Measurements from ENCODE around the gene CEP68. TPM values are rescaled to one million over a fixed set of nuclear protein-coding genes. Genes with fewer than 3 reads are reported as not detected.

The CEP68 gene
- total and polyA plus RNA-seq, 2 donors (not counting 1 experiment from before 2014, with no cell fraction given), result 8.5 to 12.7 TPM

- Histone ChIP-seq H3K9ac (ENCODE audit: insufficient read depth, low read length) (no peak overlapping the region), H4K20me1 (ENCODE audit: control insufficient read depth, extremely low read depth, insufficient read depth, low read length) (peaks cover 28% of the 10 kb centered on the region), H3K27ac (ENCODE audit: insufficient read depth, low read length) (no peak overlapping the region), H3K36me3 (ENCODE audit: control insufficient read depth, insufficient read depth, low read length) (peaks cover 3% of the 10 kb centered on the region), H3K79me2 (ENCODE audit: control insufficient read depth, insufficient read depth, low read length) (peaks cover 97% of the 10 kb centered on the region), H3K4me3 (replicated peaks in 1 of 4; ENCODE audit: control extremely low read depth in 1 of 4, insufficient read depth in 1 of 4, low read depth in 3 of 4, low read length in 4 of 4) (no peak overlapping the region), H3K4me2 (ENCODE audit: extremely low read depth, insufficient read depth, low read length) (no peak overlapping the region), H3K9me3 (ENCODE audit: control insufficient read depth, insufficient read depth, low read depth, low read length) (no peaks in the 10 kb centered on the region), H3K27me3 (ENCODE audit: control insufficient read depth, insufficient read depth, low read length) (no peaks in the 10 kb centered on the region), H3K4me1 (ENCODE audit: control insufficient read depth, extremely low read depth, insufficient read depth, low read length) (no peaks in the 10 kb centered on the region), H2AFZ (ENCODE audit: low read length) (no peak overlapping the region)
- TF ChIP-seq EZH2 (IDR thresholded peaks at IDR 0.05; ENCODE audit: low read length, missing control alignments), result no peak
- TF ChIP-seq, protein P1, sequence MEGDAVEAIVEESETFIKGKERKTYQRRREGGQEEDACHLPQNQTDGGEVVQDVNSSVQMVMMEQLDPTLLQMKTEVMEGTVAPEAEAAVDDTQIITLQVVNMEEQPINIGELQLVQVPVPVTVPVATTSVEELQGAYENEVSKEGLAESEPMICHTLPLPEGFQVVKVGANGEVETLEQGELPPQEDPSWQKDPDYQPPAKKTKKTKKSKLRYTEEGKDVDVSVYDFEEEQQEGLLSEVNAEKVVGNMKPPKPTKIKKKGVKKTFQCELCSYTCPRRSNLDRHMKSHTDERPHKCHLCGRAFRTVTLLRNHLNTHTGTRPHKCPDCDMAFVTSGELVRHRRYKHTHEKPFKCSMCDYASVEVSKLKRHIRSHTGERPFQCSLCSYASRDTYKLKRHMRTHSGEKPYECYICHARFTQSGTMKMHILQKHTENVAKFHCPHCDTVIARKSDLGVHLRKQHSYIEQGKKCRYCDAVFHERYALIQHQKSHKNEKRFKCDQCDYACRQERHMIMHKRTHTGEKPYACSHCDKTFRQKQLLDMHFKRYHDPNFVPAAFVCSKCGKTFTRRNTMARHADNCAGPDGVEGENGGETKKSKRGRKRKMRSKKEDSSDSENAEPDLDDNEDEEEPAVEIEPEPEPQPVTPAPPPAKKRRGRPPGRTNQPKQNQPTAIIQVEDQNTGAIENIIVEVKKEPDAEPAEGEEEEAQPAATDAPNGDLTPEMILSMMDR (conservative IDR thresholded peaks at IDR 0.05 in 1 of 2, IDR thresholded peaks at IDR 0.05 in 1 of 2; ENCODE audit: low read depth in 1 of 2, low read length in 2 of 2), result no peak
- DNase-seq (ENCODE audit: low read depth in 2 of 2), result no peak
These were observed 57.0 kb downstream of the CEP68 start for GRCh38 chr2:65113229-65113628.

- H4K20me1 ChIP-seq (ENCODE audit: control insufficient read depth, extremely low read depth, insufficient read depth, low read length), result peaks cover 28% of the 10 kb centered on the region
These were observed 57.6 kb downstream of the CEP68 start for GRCh38 chr2:65113816-65114215.

DNA sequence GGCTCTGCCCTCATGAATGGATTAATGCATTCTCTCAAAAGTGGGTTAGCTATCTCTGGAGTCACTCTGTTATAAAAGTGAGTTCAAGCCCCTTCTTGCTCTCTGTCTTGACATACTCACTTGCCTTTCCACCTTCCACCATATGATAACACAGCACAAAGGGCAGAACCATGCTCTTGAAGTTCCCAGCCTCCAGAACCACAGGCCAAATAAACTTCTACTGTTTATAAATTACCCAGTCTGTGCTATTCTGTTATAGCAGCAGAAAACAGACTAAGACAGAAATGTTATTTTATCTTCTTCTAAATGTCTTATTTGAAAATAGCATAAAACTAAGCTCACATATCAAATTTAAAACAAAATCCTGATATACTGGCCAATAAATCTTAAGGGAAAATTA lies 58.7 kb downstream of the CEP68 start:
- no peak for DNase-seq (ENCODE audit: low read depth in 2 of 2)
- Histone ChIP-seq H3K9ac (ENCODE audit: insufficient read depth, low read length) (no peak overlapping the region), H3K36me3 (ENCODE audit: control insufficient read depth, insufficient read depth, low read length) (peaks cover 3% of the 10 kb centered on the region), H3K9me3 (ENCODE audit: control insufficient read depth, insufficient read depth, low read depth, low read length) (no peaks in the 10 kb centered on the region), H4K20me1 (ENCODE audit: control insufficient read depth, extremely low read depth, insufficient read depth, low read length) (peaks cover 24% of the 10 kb centered on the region), H3K4me3 (replicated peaks in 1 of 4; ENCODE audit: control extremely low read depth in 1 of 4, insufficient read depth in 1 of 4, low read depth in 3 of 4, low read length in 4 of 4) (no peak overlapping the region), H3K79me2 (ENCODE audit: control insufficient read depth, insufficient read depth, low read length) (peaks cover 97% of the 10 kb centered on the region), H3K4me1 (ENCODE audit: control insufficient read depth, extremely low read depth, insufficient read depth, low read length) (no peaks in the 10 kb centered on the region), H3K27ac (ENCODE audit: insufficient read depth, low read length) (no peak overlapping the region), H3K4me2 (ENCODE audit: extremely low read depth, insufficient read depth, low read length) (no peak overlapping the region), H2AFZ (ENCODE audit: low read length) (no peak overlapping the region), H3K27me3 (ENCODE audit: control insufficient read depth, insufficient read depth, low read length) (no peaks in the 10 kb centered on the region)
- no peak for TF ChIP-seq EZH2 (IDR thresholded peaks at IDR 0.05; ENCODE audit: low read length, missing control alignments)
- TF ChIP-seq, protein P1 (conservative IDR thresholded peaks at IDR 0.05 in 1 of 2, IDR thresholded peaks at IDR 0.05 in 1 of 2; ENCODE audit: low read depth in 1 of 2, low read length in 2 of 2), result no peak

More at GRCh38 chr2:65113816-65114215, 57.6 kb downstream of the CEP68 start:
- Histone ChIP-seq H3K4me3 (replicated peaks in 1 of 4; ENCODE audit: control extremely low read depth in 1 of 4, insufficient read depth in 1 of 4, low read depth in 3 of 4, low read length in 4 of 4) (no peak overlapping the region), H3K79me2 (ENCODE audit: control insufficient read depth, insufficient read depth, low read length) (peaks cover 97% of the 10 kb centered on the region), H3K9me3 (ENCODE audit: control insufficient read depth, insufficient read depth, low read depth, low read length) (no peaks in the 10 kb centered on the region), H3K27me3 (ENCODE audit: control insufficient read depth, insufficient read depth, low read length) (no peaks in the 10 kb centered on the region), H2AFZ (ENCODE audit: low read length) (no peak overlapping the region), H3K4me1 (ENCODE audit: control insufficient read depth, extremely low read depth, insufficient read depth, low read length) (no peaks in the 10 kb centered on the region), H3K27ac (ENCODE audit: insufficient read depth, low read length) (no peak overlapping the region), H3K9ac (ENCODE audit: insufficient read depth, low read length) (no peak overlapping the region), H3K36me3 (ENCODE audit: control insufficient read depth, insufficient read depth, low read length) (peaks cover 3% of the 10 kb centered on the region), H3K4me2 (ENCODE audit: extremely low read depth, insufficient read depth, low read length) (no peak overlapping the region)
- TF ChIP-seq EZH2 (IDR thresholded peaks at IDR 0.05; ENCODE audit: low read length, missing control alignments), result no peak
- TF ChIP-seq, protein P1 (conservative IDR thresholded peaks at IDR 0.05 in 1 of 2, IDR thresholded peaks at IDR 0.05 in 1 of 2; ENCODE audit: low read depth in 1 of 2, low read length in 2 of 2), result no peak
- no peak for DNase-seq (ENCODE audit: low read depth in 2 of 2)
